ENCODE results near the gene LARP4B.

LARP4B gene

DNA sequence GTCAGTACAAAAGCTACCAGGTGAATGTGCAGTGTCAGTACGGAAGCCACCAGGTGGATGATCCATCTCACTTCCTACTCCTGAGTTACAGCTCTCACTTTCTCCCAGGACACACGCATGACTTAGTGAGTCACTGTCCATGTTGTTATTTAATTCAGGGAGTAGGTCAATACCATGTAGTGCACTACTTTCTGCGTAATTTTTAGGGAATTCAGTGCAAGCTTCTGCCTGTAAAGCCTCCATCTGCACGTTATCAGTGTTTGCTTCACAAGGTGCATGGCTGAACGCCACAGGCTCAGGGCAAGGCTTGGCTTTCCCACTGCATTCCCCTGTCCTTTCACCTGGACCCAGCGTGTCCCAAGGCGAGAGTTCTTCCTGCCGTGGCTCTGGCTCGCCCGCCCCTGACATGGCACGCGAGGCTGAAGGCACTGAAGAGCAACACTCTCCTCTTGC is 59.5 kb downstream of the LARP4B start:
- Histone ChIP-seq H3K4me1 (ENCODE audit: control insufficient read depth, insufficient read depth, low read length) (no peaks in the 10 kb centered on the region), H3K4me3 (ENCODE audit: low read length) (no peak overlapping the region), H3K9me3 (ENCODE audit: control insufficient read depth, low read length) (no peaks in the 10 kb centered on the region), H3K36me3 (ENCODE audit: control insufficient read depth, insufficient read depth, low read length) (peaks cover 7% of the 10 kb centered on the region), H3K9ac (ENCODE audit: low read length) (no peak overlapping the region), H3K27me3 (ENCODE audit: control insufficient read depth, insufficient read depth, low read length) (no peaks in the 10 kb centered on the region)

DNA sequence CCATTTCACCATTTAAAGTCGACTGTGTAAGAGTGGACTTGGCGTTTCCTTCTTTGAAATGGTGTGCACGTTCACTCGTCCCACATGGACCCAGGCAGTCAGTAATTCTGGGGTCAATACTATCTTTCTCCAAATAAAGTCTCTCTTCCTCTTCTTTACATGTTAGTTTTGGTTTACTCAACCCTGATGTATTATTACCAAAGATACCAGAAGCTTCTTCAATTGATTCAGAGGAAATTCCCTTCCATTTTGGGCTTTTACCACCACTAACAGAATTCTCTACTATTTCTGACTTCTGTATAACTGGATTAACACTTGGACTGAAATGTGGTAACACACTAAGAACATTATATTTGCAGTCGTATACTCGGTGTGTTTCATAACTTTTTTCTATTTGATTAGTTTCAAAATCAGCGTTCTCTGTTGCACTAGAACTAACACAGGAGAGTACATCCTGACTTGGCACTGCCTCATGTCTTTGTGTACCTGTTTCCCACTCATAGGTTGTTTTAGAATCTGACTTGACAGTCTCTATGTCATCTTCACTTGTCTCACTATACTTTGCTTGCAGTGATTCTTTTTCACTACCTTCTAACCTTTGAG is 60.8 kb downstream of the LARP4B start:
- H3K27me3 ChIP-seq (ENCODE audit: control insufficient read depth, insufficient read depth, low read length): no peaks in the 10 kb centered on the region
- H3K4me1 ChIP-seq (ENCODE audit: control insufficient read depth, insufficient read depth, low read length): no peaks in the 10 kb centered on the region
- no peak overlapping the region for H3K9ac ChIP-seq (ENCODE audit: low read length)
- no peaks in the 10 kb centered on the region for H3K9me3 ChIP-seq (ENCODE audit: control insufficient read depth, low read length)
- H3K4me3 ChIP-seq (ENCODE audit: low read length): no peak overlapping the region
- peaks cover 4% of the 10 kb centered on the region for H3K36me3 ChIP-seq (ENCODE audit: control insufficient read depth, insufficient read depth, low read length)

DNA sequence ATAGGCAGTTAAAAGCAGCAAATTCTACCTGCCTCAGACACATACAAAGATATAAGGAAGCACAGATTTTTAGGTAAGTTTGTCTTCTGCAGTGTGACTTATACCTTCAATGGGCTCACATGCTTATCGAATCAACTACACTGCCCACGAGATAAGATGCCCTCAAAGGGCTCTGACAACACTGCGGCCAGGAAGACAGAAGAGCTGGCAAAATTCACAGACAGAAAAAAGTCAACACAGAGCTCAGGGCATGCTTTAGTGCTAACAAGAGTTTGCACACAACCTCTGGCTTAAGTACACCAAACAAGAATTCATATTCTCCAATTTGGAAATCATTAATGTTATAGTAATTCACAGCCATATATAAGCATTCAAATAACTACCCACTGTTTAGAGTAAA is 62.3 kb downstream of the LARP4B start:
- H3K36me3 ChIP-seq (ENCODE audit: control insufficient read depth, insufficient read depth, low read length): peaks cover 4% of the 10 kb centered on the region
- no peak overlapping the region for H3K9ac ChIP-seq (ENCODE audit: low read length)
- no peak overlapping the region for H3K4me3 ChIP-seq (ENCODE audit: low read length)
- H3K27me3 ChIP-seq (ENCODE audit: control insufficient read depth, insufficient read depth, low read length): no peaks in the 10 kb centered on the region
- no peaks in the 10 kb centered on the region for H3K4me1 ChIP-seq (ENCODE audit: control insufficient read depth, insufficient read depth, low read length)
- H3K9me3 ChIP-seq (ENCODE audit: control insufficient read depth, low read length): no peaks in the 10 kb centered on the region

DNA sequence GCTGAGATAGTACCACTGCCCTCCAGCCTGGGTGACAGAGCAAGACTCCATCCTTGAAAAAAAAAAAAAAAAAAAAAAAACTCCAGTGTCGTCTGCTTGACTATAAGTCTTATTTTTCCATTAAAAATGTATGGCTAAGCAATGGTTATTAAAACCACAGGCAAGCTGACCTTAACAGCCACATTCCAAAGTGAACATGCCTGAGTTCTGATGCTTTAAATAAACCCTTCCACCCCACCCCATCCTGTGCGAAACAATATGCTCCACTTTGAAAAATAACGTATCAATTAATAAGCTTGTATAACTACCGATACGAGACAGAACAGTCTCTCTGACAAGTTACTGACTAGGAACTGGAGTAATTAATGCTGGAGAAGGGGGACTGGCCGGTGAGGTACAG is 63.7 kb downstream of the LARP4B start:
- no peak overlapping the region for H3K9ac ChIP-seq (ENCODE audit: low read length)
- H3K9me3 ChIP-seq (ENCODE audit: control insufficient read depth, low read length): no peaks in the 10 kb centered on the region
- H3K36me3 ChIP-seq (ENCODE audit: control insufficient read depth, insufficient read depth, low read length): peaks cover 4% of the 10 kb centered on the region
- H3K4me1 ChIP-seq (ENCODE audit: control insufficient read depth, insufficient read depth, low read length): no peaks in the 10 kb centered on the region
- H3K4me3 ChIP-seq (ENCODE audit: low read length): no peak overlapping the region
- no peaks in the 10 kb centered on the region for H3K27me3 ChIP-seq (ENCODE audit: control insufficient read depth, insufficient read depth, low read length)

- no peaks in the 10 kb centered on the region for H3K4me1 ChIP-seq (ENCODE audit: control insufficient read depth, insufficient read depth, low read length)
- H3K36me3 ChIP-seq (ENCODE audit: control insufficient read depth, insufficient read depth, low read length): no peaks in the 10 kb centered on the region
- no peak overlapping the region for H3K9ac ChIP-seq (ENCODE audit: low read length)
Observed at GRCh38 chr10:866577-866941, 64.9 kb downstream of the LARP4B start.

GRCh38 chr10:865924-866576 is 65.5 kb downstream of the LARP4B start:
- Histone ChIP-seq H3K36me3 (ENCODE audit: control insufficient read depth, insufficient read depth, low read length) (no peaks in the 10 kb centered on the region), H3K27me3 (ENCODE audit: control insufficient read depth, insufficient read depth, low read length) (no peaks in the 10 kb centered on the region), H3K9ac (ENCODE audit: low read length) (no peak overlapping the region), H3K4me3 (ENCODE audit: low read length) (no peak overlapping the region), H3K9me3 (ENCODE audit: control insufficient read depth, low read length) (no peaks in the 10 kb centered on the region), H3K4me1 (ENCODE audit: control insufficient read depth, insufficient read depth, low read length) (no peaks in the 10 kb centered on the region)

More at GRCh38 chr10:866577-866941, 64.9 kb downstream of the LARP4B start:
- no peaks in the 10 kb centered on the region for H3K9me3 ChIP-seq (ENCODE audit: control insufficient read depth, low read length)
- H3K27me3 ChIP-seq (ENCODE audit: control insufficient read depth, insufficient read depth, low read length): no peaks in the 10 kb centered on the region
- no peak overlapping the region for H3K4me3 ChIP-seq (ENCODE audit: low read length)

- no peaks in the 10 kb centered on the region for H3K36me3 ChIP-seq (ENCODE audit: control insufficient read depth, insufficient read depth, low read length)
- H3K9ac ChIP-seq (ENCODE audit: low read length): no peak overlapping the region
- H3K4me1 ChIP-seq (ENCODE audit: control insufficient read depth, insufficient read depth, low read length): no peaks in the 10 kb centered on the region
- no peak overlapping the region for H3K4me3 ChIP-seq (ENCODE audit: low read length)
- H3K9me3 ChIP-seq (ENCODE audit: control insufficient read depth, low read length): no peaks in the 10 kb centered on the region
- no peaks in the 10 kb centered on the region for H3K27me3 ChIP-seq (ENCODE audit: control insufficient read depth, insufficient read depth, low read length)
Observed at GRCh38 chr10:865257-865656, 66.2 kb downstream of the LARP4B start.

DNA sequence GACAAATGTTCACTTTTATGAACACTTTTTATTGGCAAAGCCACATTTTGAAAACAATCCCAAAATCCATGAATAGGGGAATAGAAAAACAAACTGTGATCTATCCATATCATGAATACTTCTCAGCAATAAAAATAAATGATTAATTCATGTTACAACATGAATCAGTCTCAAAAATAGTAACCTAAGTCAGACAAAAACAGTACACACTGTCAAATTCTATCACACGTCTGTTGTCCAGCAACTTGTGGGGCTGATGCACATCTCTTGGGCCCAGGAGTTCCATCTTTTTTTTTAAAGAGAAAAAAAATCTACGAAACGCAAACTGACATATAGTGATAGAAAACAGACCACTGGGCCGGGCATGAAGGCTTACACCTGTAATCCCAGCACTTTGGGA is 71.0 kb downstream of the LARP4B start:
- Histone ChIP-seq H3K4me3 (ENCODE audit: low read length) (no peak overlapping the region), H3K27me3 (ENCODE audit: control insufficient read depth, insufficient read depth, low read length) (no peaks in the 10 kb centered on the region), H3K9ac (ENCODE audit: low read length) (no peak overlapping the region), H3K36me3 (ENCODE audit: control insufficient read depth, insufficient read depth, low read length) (no peaks in the 10 kb centered on the region), H3K4me1 (ENCODE audit: control insufficient read depth, insufficient read depth, low read length) (no peaks in the 10 kb centered on the region), H3K9me3 (ENCODE audit: control insufficient read depth, low read length) (no peaks in the 10 kb centered on the region)

GRCh38 chr10:856416-857157 is 74.9 kb downstream of the LARP4B start:
- Histone ChIP-seq H3K27me3 (ENCODE audit: control insufficient read depth, insufficient read depth, low read length) (no peaks in the 10 kb centered on the region), H3K9me3 (ENCODE audit: control insufficient read depth, low read length) (no peaks in the 10 kb centered on the region), H3K4me3 (ENCODE audit: low read length) (no peak overlapping the region), H3K36me3 (ENCODE audit: control insufficient read depth, insufficient read depth, low read length) (no peaks in the 10 kb centered on the region), H3K4me1 (ENCODE audit: control insufficient read depth, insufficient read depth, low read length) (no peaks in the 10 kb centered on the region), H3K9ac (ENCODE audit: low read length) (no peak overlapping the region)

GRCh38 chr10:855671-856070 is 75.8 kb downstream of the LARP4B start:
- Histone ChIP-seq H3K4me1 (ENCODE audit: control insufficient read depth, insufficient read depth, low read length) (no peaks in the 10 kb centered on the region), H3K9me3 (ENCODE audit: control insufficient read depth, low read length) (no peaks in the 10 kb centered on the region), H3K9ac (ENCODE audit: low read length) (no peak overlapping the region), H3K4me3 (ENCODE audit: low read length) (no peak overlapping the region), H3K36me3 (ENCODE audit: control insufficient read depth, insufficient read depth, low read length) (no peaks in the 10 kb centered on the region), H3K27me3 (ENCODE audit: control insufficient read depth, insufficient read depth, low read length) (no peaks in the 10 kb centered on the region)

DNA sequence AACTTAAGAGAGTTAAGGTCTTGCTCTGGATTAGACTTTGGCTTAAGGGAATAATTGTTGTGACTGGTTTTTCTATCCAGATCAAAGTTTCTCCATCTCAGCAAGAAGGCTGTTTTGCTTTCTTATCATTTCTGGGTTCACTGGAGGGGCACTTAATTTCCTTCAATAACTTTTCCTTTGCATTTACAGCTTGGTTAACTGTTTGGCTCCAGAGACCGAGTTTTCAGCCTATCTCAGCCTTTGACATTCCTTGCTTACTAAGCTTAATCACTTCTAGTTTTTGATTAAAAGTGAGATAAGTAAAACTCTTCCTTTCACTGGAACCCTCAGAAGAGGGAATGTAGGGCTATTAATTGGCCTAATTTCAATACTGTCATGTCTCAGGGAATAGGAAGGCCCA is 76.4 kb downstream of the LARP4B start:
- no peaks in the 10 kb centered on the region for H3K4me1 ChIP-seq (ENCODE audit: control insufficient read depth, insufficient read depth, low read length)
- no peak overlapping the region for H3K9ac ChIP-seq (ENCODE audit: low read length)
- no peaks in the 10 kb centered on the region for H3K27me3 ChIP-seq (ENCODE audit: control insufficient read depth, insufficient read depth, low read length)
- no peak overlapping the region for H3K4me3 ChIP-seq (ENCODE audit: low read length)
- no peaks in the 10 kb centered on the region for H3K9me3 ChIP-seq (ENCODE audit: control insufficient read depth, low read length)
- H3K36me3 ChIP-seq (ENCODE audit: control insufficient read depth, insufficient read depth, low read length): no peaks in the 10 kb centered on the region

- no peak overlapping the region for H3K9ac ChIP-seq (ENCODE audit: low read length)
- no peak overlapping the region for H3K4me3 ChIP-seq (ENCODE audit: low read length)
- no peaks in the 10 kb centered on the region for H3K9me3 ChIP-seq (ENCODE audit: control insufficient read depth, low read length)
- no peaks in the 10 kb centered on the region for H3K36me3 ChIP-seq (ENCODE audit: control insufficient read depth, insufficient read depth, low read length)
- H3K4me1 ChIP-seq (ENCODE audit: control insufficient read depth, insufficient read depth, low read length): no peaks in the 10 kb centered on the region
- no peaks in the 10 kb centered on the region for H3K27me3 ChIP-seq (ENCODE audit: control insufficient read depth, insufficient read depth, low read length)
Observed at GRCh38 chr10:853017-853416, 78.5 kb downstream of the LARP4B start.

All from mucosa of stomach (tissue), 1 donor.